K562 (cell line): ENCODE results near the gene WDHD1. TPM values are rescaled to one million over a fixed set of nuclear protein-coding genes. Genes with fewer than 3 reads are reported as not detected.

Experiments
- ARID3A ChIP-seq: IDR thresholded peaks from 2 replicates; pipeline ENCODE4 v1.6.1; 2012; ENCODE audit warnings: low read depth, low read length, improper control_type of control experiment, borderline replicate concordance
- BHLHE40 ChIP-seq: IDR thresholded peaks from 2 replicates; pipeline ENCODE4 v1.6.1; 2011; ENCODE audit warnings: low read length, improper control_type of control experiment
- CLOCK ChIP-seq: fragments of 250-450 bp; sonication (Bioruptor Pico); IDR thresholded peaks from 2 replicates; pipeline ENCODE4 v1.4.0; 2020; ENCODE audit warnings: mild to moderate bottlenecking, moderate library complexity, borderline replicate concordance
- FIP1L1 ChIP-seq: fragments of 200-400 bp; formaldehyde crosslinking; IDR thresholded peaks from 2 replicates; pipeline ENCODE4 v1.6.1; 2018; ENCODE audit warnings: mild to moderate bottlenecking, low read depth, low read length; ENCODE audit not compliant: poor library complexity, severe bottlenecking
- HMG20A ChIP-seq: fragments of 450-650 bp; formaldehyde crosslinking; conservative IDR thresholded peaks from 2 replicates; pipeline ENCODE4 v1.4.0; 2020; ENCODE audit warnings: mild to moderate bottlenecking, mixed read lengths
- MYBL2 ChIP-seq, 2 experiments: fragments of 450-650 bp in 1 of 2; sonication (generic) in 1 of 2; formaldehyde crosslinking in 1 of 2; IDR thresholded peaks; 2 replicates each; pipeline versions ENCODE4 v1.6.1 to v1.8.1; 2017 to 2022; ENCODE audit warnings: borderline replicate concordance in 1 of 2, inconsistent platforms in 1 of 2, low read depth in 1 of 2, mild to moderate bottlenecking in 1 of 2, missing genetic modification reagents in 1 of 2, moderate library complexity in 1 of 2
- PHB2 ChIP-seq: fragments of 450-650 bp; IDR thresholded peaks from 2 replicates; pipeline ENCODE4 v1.6.1; 2017; ENCODE audit warnings: low read depth
- POLR2H ChIP-seq: IDR thresholded peaks from 2 replicates; pipeline ENCODE4 v1.6.1; 2016; ENCODE audit warnings: missing genetic modification characterization, low read depth, mild to moderate bottlenecking, control low read depth, missing compliant biosample characterization, moderate library complexity
- RBM17 ChIP-seq: fragments of 200-400 bp; formaldehyde crosslinking; IDR thresholded peaks from 2 replicates; pipeline ENCODE4 v1.6.1; 2017; ENCODE audit warnings: low read depth, mild to moderate bottlenecking, low read length, borderline replicate concordance
- SIN3A ChIP-seq, 2 experiments: fragments of 150-350 bp in 1 of 2; IDR thresholded peaks; 2 replicates each; pipeline ENCODE4 v1.6.1; 2011 to 2016; ENCODE audit warnings: borderline replicate concordance in 2 of 2, low read depth in 2 of 2, low read length in 2 of 2, mild to moderate bottlenecking in 2 of 2, moderate library complexity in 2 of 2; ENCODE audit not compliant: control insufficient read depth in 1 of 2
- TAF7 ChIP-seq: fragments of 450-650 bp; IDR thresholded peaks from 2 replicates; pipeline ENCODE4 v1.6.1; 2016; ENCODE audit warnings: missing genetic modification characterization, missing compliant biosample characterization
- TGIF2 ChIP-seq: sonication (generic); formaldehyde crosslinking; IDR thresholded peaks from 2 replicates; pipeline ENCODE4 v1.8.1; 2022; ENCODE audit warnings: mild to moderate bottlenecking, missing genetic modification reagents, moderate library complexity
- UBTF ChIP-seq, 2 experiments: IDR thresholded peaks; 2 replicates each; pipeline ENCODE4 v1.6.1; 2012; ENCODE audit warnings: improper control_type of control experiment in 2 of 2, low read depth in 2 of 2, low read length in 2 of 2, borderline replicate concordance in 1 of 2
- YY1 ChIP-seq, 3 experiments: IDR thresholded peaks; 2 replicates each; pipeline ENCODE4 v1.6.1; 2011; ENCODE audit warnings: low read length in 2 of 3, mild to moderate bottlenecking in 2 of 3, moderate library complexity in 2 of 3, borderline replicate concordance in 1 of 3, control low read depth in 1 of 3, low read depth in 1 of 3; ENCODE audit not compliant: insufficient read depth in 3 of 3, insufficient replicate concordance in 2 of 3, control insufficient read depth in 1 of 3, insufficient read length in 1 of 3; ENCODE audit errors: extremely low read depth in 1 of 3
- ZBTB17 ChIP-seq: fragments of 450-650 bp; formaldehyde crosslinking; IDR thresholded peaks from 2 replicates; pipeline ENCODE4 v1.4.0; 2020; ENCODE audit warnings: mild to moderate bottlenecking
- ZFP30 ChIP-seq: fragments of 250-450 bp; sonication (Bioruptor Pico); IDR thresholded peaks from 2 replicates; pipeline ENCODE4 v1.8.0; 2022; ENCODE audit warnings: moderate library complexity, mild to moderate bottlenecking, inconsistent platforms, borderline replicate concordance
- ZNF384 ChIP-seq: IDR thresholded peaks from 2 replicates; pipeline ENCODE4 v1.6.1; 2012; ENCODE audit warnings: low read depth, low read length, improper control_type of control experiment
- ZNF75A ChIP-seq: fragments of 450-650 bp; formaldehyde crosslinking; IDR thresholded peaks from 2 replicates; pipeline ENCODE4 v1.4.0; 2020; ENCODE audit warnings: mild to moderate bottlenecking
- ZSCAN29 ChIP-seq: fragments of 450-650 bp; IDR thresholded peaks from 2 replicates; pipeline ENCODE4 v1.6.1; 2017
- polyA plus RNA-seq, 8 experiments: library from polyadenylated mRNA; depleted of rRNA in 4 of 8; stranded (reverse) in 5 of 8; unstranded in 3 of 8; fragments of >200 nt; fragmentation: Nextera tagmentation in 2 of 8; fragmentation: Illumina TruSeq in 1 of 8; extraction: Ambion mirVana in 2 of 8; extraction: Trizol in 1 of 8; gene quantifications; 2 replicates each; pipeline versions ENCODE4 v1.2.1 to v1.2.3, GENCODE V29; 2011 to 2014; ENCODE audit warnings: inconsistent platforms in 1 of 8, missing spikeins in 1 of 8
- total RNA-seq, 7 experiments: library from RNA; depleted of rRNA in 6 of 7; stranded (reverse); fragments of >200 nt in 6 of 7; fragmentation: Illumina TruSeq in 2 of 7; extraction: Trizol in 2 of 7; gene quantifications; 2 replicates each; pipeline versions ENCODE4 v1.2.1 to v1.2.3, GENCODE V29; 2011 to 2021; ENCODE audit warnings: low replicate concordance in 1 of 7

WDHD1 gene
- total and polyA plus RNA-seq, 9 of the 15 experiments (the other 6 are each of a cell fraction or from before 2014, with no cell fraction given), result 11.7 to 39.1 (median 30.0) TPM

- TF ChIP-seq FIP1L1 (peak; percentile 60), ARID3A (no peak), MYBL2 (IDR thresholded peaks at IDR 0.05; ENCODE audit: low read depth) (no peak), MYBL2 (CRISPR knock-in tag; IDR thresholded peaks at IDR 0.05; ENCODE audit: borderline replicate concordance) (no peak), ZSCAN29 (no peak), UBTF (IDR thresholded peaks at IDR 0.05; ENCODE audit: borderline replicate concordance in 1 of 2, low read depth in 2 of 2, low read length in 2 of 2) (peak in 1 of 2 experiments; percentile 87; a peak in 2 of 4 replicates), RBM17 (no peak), TAF7 (tag) (peak; percentile 64), ZBTB17 (CRISPR knock-in tag) (0 out of 2 replicates have a peak, but pooled peaks have one; percentile 42), TGIF2 (CRISPR knock-in tag) (no peak), PHB2 (no peak), YY1 (IDR thresholded peaks at IDR 0.05; ENCODE audit: borderline replicate concordance in 1 of 3, control insufficient read depth in 1 of 3, extremely low read depth in 1 of 3, insufficient read depth in 3 of 3, insufficient read length in 1 of 3, insufficient replicate concordance in 2 of 3, low read depth in 1 of 3, low read length in 2 of 3) (peak; percentile 13 to 81 (median 69)), ZNF384 (no peak), BHLHE40 (no peak), POLR2H (tag) (peak; percentile 79), SIN3A (IDR thresholded peaks at IDR 0.05; ENCODE audit: borderline replicate concordance in 2 of 2, control insufficient read depth in 1 of 2, low read depth in 2 of 2, low read length in 2 of 2) (peak; percentile 70 to 87; a peak in 2 of 4 replicates), ZNF75A (CRISPR knock-in tag) (no peak), ZFP30 (CRISPR knock-in tag) (no peak), CLOCK (CRISPR knock-in tag) (no peak), HMG20A (CRISPR knock-in tag) (no peak)
Measured at GRCh38 chr14:55026793-55027561, at the start of gene WDHD1, which contains the start of gene SOCS4 (continued).
